Measurements from ENCODE around the gene STOX2.

STOX2 gene

DNA sequence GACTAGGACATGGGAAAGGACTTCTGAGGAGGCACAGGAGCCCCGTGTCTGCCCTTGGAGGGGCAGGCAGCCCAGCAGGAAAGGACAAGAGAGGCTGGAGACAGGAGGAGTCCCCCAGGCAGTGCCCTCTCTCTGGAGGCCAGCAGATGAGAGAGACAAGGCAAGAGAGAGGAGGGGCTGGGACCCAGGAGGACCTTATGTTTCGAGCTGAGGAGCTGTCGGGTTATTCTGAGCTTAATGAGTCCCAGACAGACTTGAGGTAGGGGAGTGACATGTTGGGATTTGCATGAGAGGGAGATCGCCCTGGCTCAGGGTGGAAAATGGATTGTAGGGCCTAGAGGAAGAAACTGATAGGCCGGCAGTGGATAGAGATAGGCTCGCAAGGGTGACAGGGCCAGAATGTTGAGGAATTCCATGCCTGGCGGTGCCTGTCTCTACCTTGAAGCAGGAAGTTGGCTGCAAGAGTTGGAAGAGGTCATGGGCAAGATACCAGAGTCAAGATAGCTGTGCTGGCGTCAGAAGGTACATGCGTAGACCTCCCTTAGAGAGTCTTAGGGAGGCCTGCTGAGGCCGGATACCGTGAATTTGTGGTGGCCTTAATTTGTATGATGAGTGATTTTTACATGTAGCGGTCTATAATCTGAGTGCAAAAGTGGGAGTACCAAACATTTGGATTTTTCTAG, 19.4 kb downstream of the STOX2 start:
- no peaks in the 10 kb centered on the region for H3K9me3 ChIP-seq
- intact Hi-C loops (cut with DNase I; ENCODE audit: low total_unique reads), result no loop called here
- no peaks in the 10 kb centered on the region for H3K36me3 ChIP-seq
- H3K4me3 ChIP-seq, result no peak overlapping the region
- H3K27ac ChIP-seq, result no peak overlapping the region
- DNase-seq, result no peak
- TF ChIP-seq, protein P1, sequence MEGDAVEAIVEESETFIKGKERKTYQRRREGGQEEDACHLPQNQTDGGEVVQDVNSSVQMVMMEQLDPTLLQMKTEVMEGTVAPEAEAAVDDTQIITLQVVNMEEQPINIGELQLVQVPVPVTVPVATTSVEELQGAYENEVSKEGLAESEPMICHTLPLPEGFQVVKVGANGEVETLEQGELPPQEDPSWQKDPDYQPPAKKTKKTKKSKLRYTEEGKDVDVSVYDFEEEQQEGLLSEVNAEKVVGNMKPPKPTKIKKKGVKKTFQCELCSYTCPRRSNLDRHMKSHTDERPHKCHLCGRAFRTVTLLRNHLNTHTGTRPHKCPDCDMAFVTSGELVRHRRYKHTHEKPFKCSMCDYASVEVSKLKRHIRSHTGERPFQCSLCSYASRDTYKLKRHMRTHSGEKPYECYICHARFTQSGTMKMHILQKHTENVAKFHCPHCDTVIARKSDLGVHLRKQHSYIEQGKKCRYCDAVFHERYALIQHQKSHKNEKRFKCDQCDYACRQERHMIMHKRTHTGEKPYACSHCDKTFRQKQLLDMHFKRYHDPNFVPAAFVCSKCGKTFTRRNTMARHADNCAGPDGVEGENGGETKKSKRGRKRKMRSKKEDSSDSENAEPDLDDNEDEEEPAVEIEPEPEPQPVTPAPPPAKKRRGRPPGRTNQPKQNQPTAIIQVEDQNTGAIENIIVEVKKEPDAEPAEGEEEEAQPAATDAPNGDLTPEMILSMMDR (IDR thresholded peaks at IDR 0.05), result no peak
- no peaks in the 10 kb centered on the region for H3K4me1 ChIP-seq
- H3K27me3 ChIP-seq, result no peaks in the 10 kb centered on the region

DNA sequence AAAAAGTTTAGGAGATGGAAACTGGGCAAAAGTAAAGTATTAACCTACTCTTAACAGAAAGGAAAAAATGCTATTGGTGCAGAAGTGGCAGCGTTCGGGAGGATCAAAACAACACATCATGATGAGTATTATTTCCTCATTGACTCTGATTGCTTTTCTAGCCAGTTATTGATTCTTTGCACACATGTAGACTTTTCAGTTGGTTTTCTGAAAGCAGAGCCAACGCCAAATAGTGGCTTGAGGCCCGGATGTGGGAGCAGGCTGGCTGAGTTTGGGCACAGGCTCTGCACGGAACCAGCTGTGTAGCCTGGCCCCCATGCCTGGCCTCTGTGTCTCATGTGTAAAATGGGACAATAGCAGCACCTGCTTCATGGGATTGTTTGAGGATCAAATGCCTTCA, 21.8 kb downstream of the STOX2 start:
- Histone ChIP-seq H3K36me3 (no peaks in the 10 kb centered on the region), H3K9me3 (no peaks in the 10 kb centered on the region), H3K4me1 (no peaks in the 10 kb centered on the region), H3K4me3 (no peak overlapping the region), H3K27ac (no peak overlapping the region), H3K27me3 (no peaks in the 10 kb centered on the region)
- intact Hi-C loops (cut with DNase I; ENCODE audit: low total_unique reads), result no loop called here
- no peak for DNase-seq
- TF ChIP-seq, protein P1 (IDR thresholded peaks at IDR 0.05), result no peak

DNA sequence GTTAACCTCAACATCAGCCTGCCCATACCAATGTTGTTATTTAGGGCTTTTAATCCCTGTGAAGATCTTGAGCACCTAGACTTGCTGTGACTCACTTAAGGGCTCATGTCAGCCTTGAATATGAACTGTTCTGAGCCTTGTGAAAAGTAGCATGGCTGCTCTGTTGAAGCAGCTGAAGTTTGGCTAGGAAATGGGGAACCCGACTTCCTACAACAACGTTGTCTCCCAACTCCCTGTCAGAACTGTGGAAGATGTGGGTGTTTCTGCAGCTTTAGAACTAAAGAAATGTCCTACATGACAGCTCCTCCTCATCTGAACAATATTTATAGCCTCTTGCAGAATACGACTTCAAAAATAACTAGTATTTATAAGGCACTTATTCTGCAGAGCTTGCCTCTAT, 27.5 kb downstream of the STOX2 start:
- no peak overlapping the region for H3K4me3 ChIP-seq
- no peaks in the 10 kb centered on the region for H3K36me3 ChIP-seq
- H3K27me3 ChIP-seq, result no peaks in the 10 kb centered on the region
- H3K9me3 ChIP-seq, result no peaks in the 10 kb centered on the region
- no peak for DNase-seq
- H3K27ac ChIP-seq, result no peak overlapping the region
- intact Hi-C loops (cut with DNase I; ENCODE audit: low total_unique reads), result no loop called here
- no peaks in the 10 kb centered on the region for H3K4me1 ChIP-seq
- TF ChIP-seq, protein P1 (IDR thresholded peaks at IDR 0.05), result no peak

DNA sequence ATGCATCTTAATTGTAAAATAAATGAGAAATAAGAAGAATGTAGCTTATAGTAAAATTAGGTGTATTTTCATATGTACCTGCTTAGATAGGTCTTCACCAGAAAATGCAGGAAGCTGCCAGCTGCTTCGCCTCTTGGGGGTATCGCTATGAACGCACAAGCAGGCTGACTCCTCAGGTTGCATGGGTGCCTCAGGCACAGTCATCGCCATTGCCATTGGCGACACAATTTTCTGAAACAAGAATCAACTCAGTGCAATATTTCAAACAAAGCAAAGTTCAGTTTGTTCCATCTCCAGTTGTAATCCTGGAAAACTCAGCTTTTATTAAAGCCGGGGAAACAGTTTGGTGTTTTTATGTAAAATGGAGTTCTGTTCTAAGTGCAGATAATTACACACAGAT, 29.7 kb downstream of the STOX2 start:
- Histone ChIP-seq H3K36me3 (no peaks in the 10 kb centered on the region), H3K4me1 (no peaks in the 10 kb centered on the region), H3K9me3 (no peaks in the 10 kb centered on the region), H3K27me3 (no peaks in the 10 kb centered on the region), H3K27ac (no peak overlapping the region), H3K4me3 (no peak overlapping the region)
- DNase-seq, result no peak
- intact Hi-C loops (cut with DNase I; ENCODE audit: low total_unique reads), result no loop called here
- TF ChIP-seq, protein P1 (IDR thresholded peaks at IDR 0.05), result no peak

DNA sequence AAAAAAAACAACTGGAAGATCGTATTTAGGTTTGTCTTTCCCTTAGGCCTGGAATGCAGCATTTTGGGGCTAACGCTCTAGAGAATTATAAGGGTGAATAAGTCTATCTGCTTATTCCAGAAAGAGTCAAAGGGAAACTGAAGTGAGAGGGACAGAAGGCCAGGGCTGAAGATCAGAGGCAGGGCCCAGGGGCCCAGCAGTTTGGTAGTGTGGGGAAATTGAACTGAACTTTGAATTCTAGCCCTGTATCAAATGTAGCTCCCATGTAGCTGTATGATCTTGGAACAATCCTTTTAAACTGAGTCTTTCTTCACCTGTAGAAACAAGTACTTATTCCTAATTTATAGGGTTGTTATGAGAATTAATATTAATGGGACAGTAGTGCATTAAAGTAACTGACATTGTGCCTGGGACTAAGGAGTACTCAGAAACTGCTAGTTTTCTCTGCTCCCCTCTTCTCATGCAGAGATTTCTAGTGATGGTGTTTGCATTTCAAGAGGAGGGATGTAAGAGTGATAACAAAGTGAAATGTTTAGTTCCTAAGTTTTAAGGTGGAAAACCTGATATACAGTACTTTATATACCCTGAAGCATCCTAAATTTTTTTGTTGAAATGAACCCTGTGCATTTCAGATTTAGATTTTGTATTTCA, 30.4 kb downstream of the STOX2 start:
- DNase-seq, result no peak
- no peaks in the 10 kb centered on the region for H3K36me3 ChIP-seq
- H3K27ac ChIP-seq, result no peak overlapping the region
- intact Hi-C loops (cut with DNase I; ENCODE audit: low total_unique reads), result loop anchor here (2.0 kb wide), 1 partner anchor 19 kb away; no protein-coding TSS in a partner anchor
- TF ChIP-seq, protein P1 (IDR thresholded peaks at IDR 0.05), result no peak
- H3K4me1 ChIP-seq, result no peaks in the 10 kb centered on the region
- H3K9me3 ChIP-seq, result no peaks in the 10 kb centered on the region
- no peaks in the 10 kb centered on the region for H3K27me3 ChIP-seq
- H3K4me3 ChIP-seq, result no peak overlapping the region

Measured in tibial artery (tissue), 4 donors.